GM19468 (cell line): ENCODE results near the gene FAM229B.
"Not testable (repeated sequence)": the region's sequence is repeated elsewhere in the genome, so short reads cannot be mapped to it uniquely, and the experiment has no call there.

Source experiments
- ATAC-seq: cut with Tn5 transposase; IDR thresholded peaks from one replicate; pipeline ENCODE4 v1.9.1; 2021; ENCODE audit warnings: mild to moderate bottlenecking, moderate library complexity, moderate number of reproducible peaks; ENCODE audit not compliant: unreplicated experiment; ENCODE audit errors: extremely low read depth

Gene FAM229B

GRCh38 chr6:112087136-112087911 is at the start of gene FAM229B, which contains the start of gene TUBE1:
Gene FAM229B, plus strand, starts transcription at chr6:112087591. Its CDS starts 11,693 bp downstream, at chr6:112099284.
Gene TUBE1, minus strand, starts transcription at chr6:112087482. Its CDS starts 48 bp downstream, at chr6:112087434.
- ATAC-seq, result peak; percentile 96

GRCh38 chr6:112037783-112038216 is 49.6 kb upstream of the FAM229B start:
- no peak for ATAC-seq

- no peak for ATAC-seq
Observed at GRCh38 chr6:112038268-112038667, 49.1 kb upstream of the FAM229B start.

GRCh38 chr6:112038756-112039430 is 48.5 kb upstream of the FAM229B start:
- no peak for ATAC-seq

GRCh38 chr6:112039431-112039770 is 48.0 kb upstream of the FAM229B start:
- ATAC-seq, result no peak

GRCh38 chr6:112040956-112041355 is 46.4 kb upstream of the FAM229B start:
- no peak for ATAC-seq

- ATAC-seq, result no peak
Observed at GRCh38 chr6:112041535-112041934, 45.9 kb upstream of the FAM229B start.

GRCh38 chr6:112043032-112044007 is 44.1 kb upstream of the FAM229B start:
- peak; percentile 77 for ATAC-seq

GRCh38 chr6:112044196-112044595 is 43.2 kb upstream of the FAM229B start:
- ATAC-seq, result no peak

GRCh38 chr6:112044856-112045255 is 42.5 kb upstream of the FAM229B start:
- no peak for ATAC-seq

GRCh38 chr6:112047523-112047922 is 39.9 kb upstream of the FAM229B start:
- ATAC-seq, result not testable (repeated sequence)

GRCh38 chr6:112049026-112049799 is 38.2 kb upstream of the FAM229B start:
- no peak for ATAC-seq

- ATAC-seq, result no peak
Observed at GRCh38 chr6:112049996-112050395, 37.4 kb upstream of the FAM229B start.

GRCh38 chr6:112050429-112050828 is 37.0 kb upstream of the FAM229B start:
- ATAC-seq, result no peak

GRCh38 chr6:112051251-112051740 is 36.1 kb upstream of the FAM229B start:
- not testable (repeated sequence) for ATAC-seq

- ATAC-seq, result no peak
Observed at GRCh38 chr6:112054001-112054400, 33.4 kb upstream of the FAM229B start, which contains the start of gene CCN6. Gene CCN6, plus strand, starts transcription at chr6:112054104. Its CDS starts 254 bp downstream, at chr6:112054358.

GRCh38 chr6:112054555-112055190 is 32.7 kb upstream of the FAM229B start:
- no peak for ATAC-seq

- no peak for ATAC-seq
Observed at GRCh38 chr6:112058243-112059032, 29.0 kb upstream of the FAM229B start.
